OCI-LY7 (cell line): Measurements from ENCODE around the gene FKBP4. TPM values are rescaled to one million over a fixed set of nuclear protein-coding genes. Genes with fewer than 3 reads are reported as not detected.

Experiments used
- BruUV-seq: library from RNA; stranded (reverse); fragments of 400-500 nt; replicated peaks from 2 replicates; lab custom pipeline; 2021; lab: Mats Ljungman, UMichigan
- CTCF ChIA-PET: fragments of 300-600 bp; sonication (Branson Sonifier 250); formaldehyde crosslinking; loops from one replicate; lab custom pipeline; 2022; ENCODE audit warnings: antibody characterized with exemption; ENCODE audit not compliant: unreplicated experiment; lab: Charles Lee
- POLR2A ChIA-PET: fragments of 300-600 bp; sonication (Branson Sonifier 250); formaldehyde crosslinking; loops from one replicate; lab custom pipeline; 2022; ENCODE audit warnings: antibody characterized with exemption; lab: Charles Lee
- DNase-seq: peaks from one replicate; pipeline ENCODE4 v3.0.0-alpha.2; 2015; ENCODE audit warnings: low spot score
- H2AFZ ChIP-seq: fragments of 200-600 bp; sonication (generic), shearing (Covaris generic); 2 replicates; pipeline ENCODE4 v1.6.1; 2014; ENCODE audit warnings: mild to moderate bottlenecking, antibody characterized with exemption, low read length, moderate library complexity
- H3K27ac ChIP-seq: fragments of 200-600 bp; sonication (generic); 2 replicates; pipeline ENCODE4 v1.5.1; 2014; ENCODE audit warnings: mixed run types, low read depth, mild to moderate bottlenecking, moderate library complexity, low read length, inconsistent platforms; ENCODE audit not compliant: poor library complexity, severe bottlenecking
- H3K36me3 ChIP-seq: fragments of 200-600 bp; sonication (generic); 2 replicates; pipeline ENCODE4 v1.6.1; 2014; ENCODE audit warnings: mild to moderate bottlenecking, antibody characterized with exemption, low read length, moderate library complexity, mixed read lengths; ENCODE audit not compliant: insufficient read depth
- H3K4me1 ChIP-seq: fragments of 200-600 bp; sonication (generic); 2 replicates; pipeline ENCODE4 v1.5.1; 2014; ENCODE audit warnings: mild to moderate bottlenecking, low read length; ENCODE audit not compliant: insufficient read depth, poor library complexity, severe bottlenecking
- H3K4me2 ChIP-seq: fragments of 200-600 bp; sonication (generic); 2 replicates; pipeline ENCODE4 v1.6.1; 2014; ENCODE audit warnings: mild to moderate bottlenecking, low read length
- H3K4me3 ChIP-seq: fragments of 200-600 bp; sonication (generic); 2 replicates; pipeline ENCODE4 v1.5.1; 2014; ENCODE audit warnings: mild to moderate bottlenecking, low read depth, low read length; ENCODE audit not compliant: poor library complexity, severe bottlenecking
- H3K79me2 ChIP-seq: fragments of 200-600 bp; sonication (generic); 2 replicates; pipeline ENCODE4 v1.6.1; 2016; ENCODE audit warnings: low read depth, mild to moderate bottlenecking, low read length, moderate library complexity, mixed read lengths; ENCODE audit not compliant: insufficient read depth
- H3K9me2 ChIP-seq: fragments of 200-600 bp; sonication (generic); 2 replicates; pipeline ENCODE4 v1.6.1; 2016; ENCODE audit warnings: mild to moderate bottlenecking, low read length, mixed read lengths; ENCODE audit not compliant: insufficient read depth
- H3K9me3 ChIP-seq: fragments of 200-600 bp; sonication (generic); 2 replicates; pipeline ENCODE4 v1.6.1; 2014; ENCODE audit warnings: mild to moderate bottlenecking, mixed run types, low read length, mixed read lengths
- H4K20me1 ChIP-seq: fragments of 200-600 bp; sonication (generic); 2 replicates; pipeline ENCODE4 v1.6.1; 2014; ENCODE audit warnings: mild to moderate bottlenecking, antibody characterized with exemption, low read length, moderate library complexity, mixed read lengths; ENCODE audit not compliant: insufficient read depth
- EZH2phosphoT487 ChIP-seq: fragments of 200-600 bp; sonication (generic); IDR thresholded peaks from 2 replicates; pipeline ENCODE4 v1.6.1; 2018; ENCODE audit warnings: low read depth, borderline replicate concordance, mild to moderate bottlenecking, mixed run types, antibody characterized with exemption, low read length, moderate library complexity, mixed read lengths
- intact Hi-C: fragments of 100-400 bp; cut with micrococcal nuclease; formaldehyde crosslinking; loops from one replicate; pipeline ENCODE4 v1.10.0; 2022; ENCODE audit not compliant: unreplicated experiment
- total RNA-seq, 2 experiments: library from RNA; depleted of rRNA in 1 of 2; stranded (reverse); fragments of >200 nt in 1 of 2; shearing (Covaris generic) in 1 of 2; gene quantifications; 2 replicates each; pipeline ENCODE4 v1.2.3, GENCODE V29; 2014 to 2022
- TF ChIP-seq, protein P1 (sequence below): fragments of 200-600 bp; sonication (generic); conservative IDR thresholded peaks from 2 replicates; pipeline ENCODE4 v1.5.1; 2014; ENCODE audit warnings: mild to moderate bottlenecking, antibody characterized with exemption, low read length, moderate library complexity, mixed read lengths

Gene FKBP4
- total RNA-seq, 2 experiments from 2014 or later, result 86.7 to 131 TPM

DNA sequence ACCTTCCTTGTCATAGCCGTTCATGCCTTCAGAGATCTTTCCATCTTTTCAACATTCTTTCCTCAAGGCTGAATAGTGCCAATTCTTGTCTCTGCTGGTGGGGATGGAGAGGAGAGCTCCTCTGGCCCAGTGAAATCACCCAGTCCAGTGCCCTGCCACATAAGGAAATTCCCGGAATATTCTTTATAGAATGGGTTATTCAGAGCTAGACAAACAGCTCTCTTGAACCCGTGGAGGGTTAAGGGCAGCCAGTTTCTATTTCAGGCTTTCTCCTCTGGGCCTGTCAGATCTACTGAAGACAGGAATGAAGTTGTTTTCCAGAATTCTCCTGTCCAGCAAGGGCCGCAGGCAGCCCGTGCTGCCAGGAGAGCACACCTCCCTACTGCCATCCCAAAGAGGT is 48.2 kb downstream of the FKBP4 start:
- no peak overlapping the region for H2AFZ ChIP-seq
- H3K79me2 ChIP-seq, result no peaks in the 10 kb centered on the region
- intact Hi-C loops, result no loop called here
- H3K4me3 ChIP-seq, result no peak overlapping the region
- H3K9me2 ChIP-seq, result no peaks in the 10 kb centered on the region
- ChIA-PET POLR2A (no interaction called here), CTCF (no interaction called here)
- H3K27ac ChIP-seq, result no peak overlapping the region
- BruUV-seq, result no TSS peak
- H3K36me3 ChIP-seq, result peaks cover 27% of the 10 kb centered on the region
- no peaks in the 10 kb centered on the region for H3K4me1 ChIP-seq
- no peak for DNase-seq
- no peak for TF ChIP-seq EZH2phosphoT487
- TF ChIP-seq, protein P1, sequence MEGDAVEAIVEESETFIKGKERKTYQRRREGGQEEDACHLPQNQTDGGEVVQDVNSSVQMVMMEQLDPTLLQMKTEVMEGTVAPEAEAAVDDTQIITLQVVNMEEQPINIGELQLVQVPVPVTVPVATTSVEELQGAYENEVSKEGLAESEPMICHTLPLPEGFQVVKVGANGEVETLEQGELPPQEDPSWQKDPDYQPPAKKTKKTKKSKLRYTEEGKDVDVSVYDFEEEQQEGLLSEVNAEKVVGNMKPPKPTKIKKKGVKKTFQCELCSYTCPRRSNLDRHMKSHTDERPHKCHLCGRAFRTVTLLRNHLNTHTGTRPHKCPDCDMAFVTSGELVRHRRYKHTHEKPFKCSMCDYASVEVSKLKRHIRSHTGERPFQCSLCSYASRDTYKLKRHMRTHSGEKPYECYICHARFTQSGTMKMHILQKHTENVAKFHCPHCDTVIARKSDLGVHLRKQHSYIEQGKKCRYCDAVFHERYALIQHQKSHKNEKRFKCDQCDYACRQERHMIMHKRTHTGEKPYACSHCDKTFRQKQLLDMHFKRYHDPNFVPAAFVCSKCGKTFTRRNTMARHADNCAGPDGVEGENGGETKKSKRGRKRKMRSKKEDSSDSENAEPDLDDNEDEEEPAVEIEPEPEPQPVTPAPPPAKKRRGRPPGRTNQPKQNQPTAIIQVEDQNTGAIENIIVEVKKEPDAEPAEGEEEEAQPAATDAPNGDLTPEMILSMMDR, result no peak
- H4K20me1 ChIP-seq, result no peaks in the 10 kb centered on the region
- no peaks in the 10 kb centered on the region for H3K9me3 ChIP-seq
- no peak overlapping the region for H3K4me2 ChIP-seq

- intact Hi-C loops, result loop anchor here (5.0 kb wide), 1 partner anchor 198 kb away; no protein-coding TSS in a partner anchor
- H4K20me1 ChIP-seq, result no peaks in the 10 kb centered on the region
- no peaks in the 10 kb centered on the region for H3K79me2 ChIP-seq
- no peak overlapping the region for H3K4me2 ChIP-seq
- H3K36me3 ChIP-seq, result peaks cover 13% of the 10 kb centered on the region
- CTCF ChIA-PET, result no interaction called here
- BruUV-seq, result no TSS peak
- no peak for DNase-seq
- TF ChIP-seq, protein P1, result no peak
- TF ChIP-seq EZH2phosphoT487, result no peak
- H3K27ac ChIP-seq, result no peak overlapping the region
- no peak overlapping the region for H2AFZ ChIP-seq
- H3K4me1 ChIP-seq, result no peaks in the 10 kb centered on the region
- H3K9me2 ChIP-seq, result no peaks in the 10 kb centered on the region
- POLR2A ChIA-PET, result no interaction called here
- no peak overlapping the region for H3K4me3 ChIP-seq
- H3K9me3 ChIP-seq, result no peaks in the 10 kb centered on the region
Measured at GRCh38 chr12:2844786-2845185, 50.0 kb downstream of the FKBP4 start.

DNA sequence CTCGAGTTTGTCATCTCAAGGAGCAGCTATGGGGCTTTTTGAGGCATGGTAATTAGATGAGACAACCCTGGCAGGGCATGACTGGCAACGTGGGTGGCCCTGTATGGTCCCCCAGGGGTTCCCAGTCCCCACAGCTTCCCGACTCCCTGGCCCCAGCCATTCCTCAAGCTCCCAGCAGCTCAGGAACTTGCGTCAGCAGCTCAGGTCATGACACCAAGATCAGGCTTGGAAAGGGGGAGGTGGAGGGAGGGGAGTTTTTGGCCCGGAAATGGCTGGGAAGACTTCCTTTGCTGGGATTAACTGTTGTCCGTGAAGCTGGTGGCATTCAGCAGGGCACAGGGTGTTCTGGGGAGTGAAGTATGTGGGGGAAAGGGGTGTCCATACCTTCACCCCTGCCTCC is 50.5 kb downstream of the FKBP4 start:
- H4K20me1 ChIP-seq, result no peaks in the 10 kb centered on the region
- DNase-seq, result no peak
- no peaks in the 10 kb centered on the region for H3K4me1 ChIP-seq
- intact Hi-C loops, result loop anchor here (5.0 kb wide), 1 partner anchor 197 kb away; no protein-coding TSS in a partner anchor
- H3K4me3 ChIP-seq, result no peak overlapping the region
- H2AFZ ChIP-seq, result no peak overlapping the region
- TF ChIP-seq, protein P1, result no peak
- TF ChIP-seq EZH2phosphoT487, result no peak
- H3K9me2 ChIP-seq, result no peaks in the 10 kb centered on the region
- H3K79me2 ChIP-seq, result no peaks in the 10 kb centered on the region
- POLR2A ChIA-PET, result no interaction called here
- H3K9me3 ChIP-seq, result no peaks in the 10 kb centered on the region
- peaks cover 12% of the 10 kb centered on the region; the same call in 1 of the 2 replicates for H3K36me3 ChIP-seq
- BruUV-seq, result no TSS peak
- no peak overlapping the region for H3K27ac ChIP-seq
- H3K4me2 ChIP-seq, result no peak overlapping the region
- CTCF ChIA-PET, result no interaction called here
